Stimulated activated effector memory CD8-positive, alpha-beta T cell treated with anti-CD3 and anti-CD28 coated beads, Interleukin-12 subunit alpha, Interleukin-12 subunit beta, amount 100 ng/mL, for 72 hours (primary cell): ENCODE data around the gene VPS51.

Source experiments
- ATAC-seq: fragments of 150-1000 bp; cut with Tn5 transposase; 2 replicates; pipeline ENCODE4 v1.10.0; 2021
- DNase-seq, 2 donors: peaks; one replicate each; pipeline ENCODE4 v3.0.0; 2021 to 2022; ENCODE audit warnings: low spot score in 2 of 2
- H3K27ac Mint-ChIP-seq: one replicate; pipeline ENCODE4 v1.8.0; 2022; ENCODE audit warnings: mild to moderate bottlenecking, mixed read lengths
- H3K36me3 Mint-ChIP-seq: one replicate; pipeline ENCODE4 v1.8.0; 2022; ENCODE audit warnings: mild to moderate bottlenecking, mixed read lengths
- H3K4me1 Mint-ChIP-seq: one replicate; pipeline ENCODE4 v1.8.0; 2022; ENCODE audit warnings: mixed read lengths
- H3K4me3 Mint-ChIP-seq: one replicate; pipeline ENCODE4 v1.8.0; 2022; ENCODE audit warnings: mild to moderate bottlenecking, mixed read lengths
- H3K9me3 Mint-ChIP-seq: one replicate; pipeline ENCODE4 v1.8.0; 2022; ENCODE audit warnings: mixed read lengths

The VPS51 gene

DNA sequence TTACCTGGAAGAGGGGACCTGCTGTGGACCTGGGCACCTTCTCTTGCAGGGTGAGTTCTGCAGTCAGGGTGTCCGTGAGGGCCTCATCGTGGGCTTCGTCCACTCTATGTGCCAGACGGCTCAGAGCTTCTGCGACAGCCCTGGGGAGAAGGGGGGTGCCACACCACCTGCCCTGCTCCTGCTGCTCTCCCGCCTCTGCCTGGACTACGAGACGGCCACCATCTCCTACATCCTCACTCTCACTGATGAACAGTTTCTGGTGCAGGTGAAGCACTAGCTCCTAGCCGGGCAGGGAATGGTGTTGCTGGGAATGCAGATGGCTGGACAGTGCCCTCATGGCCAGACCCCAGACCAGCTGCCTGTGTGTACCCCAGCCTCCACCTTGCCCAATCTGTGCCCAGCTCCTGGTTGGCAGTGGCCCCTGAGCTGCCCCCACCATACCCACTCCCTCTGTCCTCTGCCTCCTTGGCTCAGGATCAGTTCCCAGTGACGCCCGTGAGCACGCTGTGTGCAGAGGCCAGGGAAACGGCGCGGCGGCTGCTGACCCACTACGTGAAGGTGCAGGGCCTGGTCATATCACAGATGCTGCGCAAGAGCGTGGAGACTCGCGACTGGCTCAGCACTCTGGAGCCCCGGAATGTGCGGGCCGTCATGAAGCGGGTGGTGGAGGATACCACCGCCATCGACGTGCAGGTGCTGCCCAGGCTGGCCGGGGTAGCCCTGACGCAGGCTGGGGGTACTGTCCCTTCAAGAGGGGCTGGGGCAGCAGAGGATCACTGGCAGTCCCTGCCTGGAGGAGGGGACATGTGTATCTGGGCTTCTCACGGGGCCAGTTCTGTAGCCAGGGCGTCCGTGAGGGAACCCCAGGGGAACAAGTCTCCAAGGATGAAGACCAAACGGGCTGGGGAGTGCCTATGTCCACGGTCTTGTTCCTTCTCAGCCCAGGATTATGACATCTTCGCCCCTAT, 13.5 kb downstream of the VPS51 start:
- ATAC-seq (no peak), DNase-seq (no peak)
- H3K4me1 Mint-ChIP-seq, result peaks cover 37% of the 10 kb centered on the region
- H3K27ac Mint-ChIP-seq, result peak overlapping the region; percentile 75
- H3K9me3 Mint-ChIP-seq, result no peaks in the 10 kb centered on the region
- H3K36me3 Mint-ChIP-seq, result peaks cover 67% of the 10 kb centered on the region
- no peak overlapping the region for H3K4me3 Mint-ChIP-seq

DNA sequence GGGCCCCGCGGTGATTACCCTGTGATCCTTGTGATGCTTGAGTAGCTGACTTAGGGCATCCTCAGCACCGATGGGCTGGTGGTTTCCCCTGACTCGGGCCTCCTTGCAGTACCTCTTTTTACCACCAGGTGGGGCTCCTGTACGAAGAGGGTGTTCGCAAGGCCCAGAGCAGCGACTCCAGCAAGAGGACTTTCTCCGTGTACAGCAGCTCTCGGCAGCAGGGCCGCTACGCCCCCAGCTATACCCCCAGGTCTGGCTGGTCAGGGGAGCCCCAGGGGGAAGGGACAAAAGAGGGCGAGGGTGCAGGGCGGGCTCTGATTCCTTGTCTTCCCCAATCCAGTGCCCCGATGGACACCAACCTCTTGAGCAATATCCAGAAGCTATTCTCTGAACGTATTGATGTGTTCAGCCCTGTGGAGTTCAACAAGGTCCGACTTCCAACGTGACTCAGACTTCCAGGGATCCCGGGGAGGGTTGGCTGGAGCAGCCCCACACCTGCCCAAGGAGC, 14.4 kb downstream of the VPS51 start:
- Mint-ChIP-seq H3K36me3 (peaks cover 63% of the 10 kb centered on the region), H3K9me3 (no peaks in the 10 kb centered on the region), H3K4me1 (peaks cover 40% of the 10 kb centered on the region), H3K27ac (peak overlapping the region; percentile 75), H3K4me3 (peak overlapping the region; percentile 11)
- ATAC-seq (peak; percentile 60), DNase-seq (peak; percentile 100)

DNA sequence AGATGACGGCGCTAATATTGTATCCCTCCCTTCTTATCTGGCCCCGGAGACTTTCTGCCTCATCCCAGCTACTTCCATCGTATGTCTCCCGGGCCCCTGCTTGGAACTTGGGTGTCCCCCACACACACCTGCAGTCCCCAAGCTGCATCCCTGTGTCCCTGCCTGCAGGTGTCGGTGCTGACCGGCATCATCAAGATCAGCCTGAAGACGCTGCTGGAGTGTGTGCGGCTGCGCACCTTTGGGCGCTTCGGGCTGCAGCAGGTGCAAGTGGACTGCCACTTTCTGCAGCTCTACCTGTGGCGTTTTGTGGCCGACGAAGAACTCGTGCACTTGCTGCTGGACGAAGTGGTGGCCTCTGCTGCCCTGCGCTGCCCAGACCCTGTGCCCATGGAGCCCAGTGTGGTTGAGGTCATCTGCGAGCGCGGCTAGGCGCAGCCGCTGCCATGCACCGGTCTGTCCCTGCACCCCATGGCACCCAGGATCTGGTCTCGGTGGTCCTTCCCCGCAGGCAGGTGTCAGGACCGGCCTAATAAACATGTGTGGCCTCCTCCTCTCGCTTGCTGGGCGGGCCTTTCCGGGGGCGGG, 15.2 kb downstream of the VPS51 start:
- no peak for DNase-seq
- no peak for ATAC-seq
- Mint-ChIP-seq H3K4me1 (peaks cover 48% of the 10 kb centered on the region), H3K9me3 (no peaks in the 10 kb centered on the region), H3K36me3 (peaks cover 62% of the 10 kb centered on the region), H3K27ac (peak overlapping the region; percentile 95), H3K4me3 (peak overlapping the region; percentile 97)

DNA sequence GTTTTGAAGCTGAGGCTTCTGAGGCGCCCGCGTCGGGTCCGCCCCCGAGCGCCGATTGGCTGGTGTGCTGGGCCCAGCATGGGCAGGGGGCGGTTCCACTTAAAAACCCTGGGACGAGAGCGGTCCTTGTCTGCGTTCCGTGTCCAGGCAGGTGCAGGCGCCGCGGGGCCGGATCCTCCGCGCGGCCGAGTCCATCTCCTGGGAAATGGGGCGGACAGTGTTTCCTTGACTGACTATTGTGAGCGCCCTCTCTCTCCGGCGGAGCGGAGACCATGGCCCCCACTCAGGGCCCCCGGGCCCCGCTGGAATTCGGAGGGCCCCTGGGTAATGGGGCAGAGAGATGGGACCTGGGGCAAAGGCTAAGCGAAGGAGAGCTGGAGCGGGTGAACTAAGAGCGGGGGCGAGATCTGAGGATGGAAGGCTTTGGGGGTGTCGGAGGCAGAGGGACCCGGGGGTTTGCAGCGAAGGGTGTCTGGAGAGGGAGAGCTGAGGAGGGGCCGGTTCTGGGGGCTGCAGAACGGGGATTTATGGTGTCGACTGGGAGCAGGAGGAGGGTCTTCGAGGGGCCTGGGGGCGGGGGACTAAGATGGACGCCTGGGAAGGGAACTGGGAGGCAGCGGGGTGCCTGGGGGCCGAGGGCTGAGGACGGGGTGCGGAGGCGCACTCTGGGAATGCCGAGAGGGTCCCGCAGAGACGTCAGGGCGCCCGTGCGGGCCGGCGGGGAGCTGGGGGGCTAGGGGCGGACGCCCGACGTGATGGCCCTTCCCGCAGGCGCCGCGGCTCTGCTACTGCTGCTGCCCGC, 15.9 kb downstream of the VPS51 start, which contains the start of gene TM7SF2:
TM7SF2 (plus strand) TSS at position 129 of the 802 bp plus-strand sequence; CDS start at position 273, 144 bp downstream.
- H3K9me3 Mint-ChIP-seq, result no peaks in the 10 kb centered on the region
- peaks cover 48% of the 10 kb centered on the region for H3K4me1 Mint-ChIP-seq
- peak within 1 kb of the TSS; percentile 97 for H3K4me3 Mint-ChIP-seq
- DNase-seq (peak; percentile 81 to 92), ATAC-seq (peak; percentile 84)
- peak within 1 kb of the TSS; percentile 95 for H3K27ac Mint-ChIP-seq
- H3K36me3 Mint-ChIP-seq, result peaks cover 66% of the 10 kb centered on the region

DNA sequence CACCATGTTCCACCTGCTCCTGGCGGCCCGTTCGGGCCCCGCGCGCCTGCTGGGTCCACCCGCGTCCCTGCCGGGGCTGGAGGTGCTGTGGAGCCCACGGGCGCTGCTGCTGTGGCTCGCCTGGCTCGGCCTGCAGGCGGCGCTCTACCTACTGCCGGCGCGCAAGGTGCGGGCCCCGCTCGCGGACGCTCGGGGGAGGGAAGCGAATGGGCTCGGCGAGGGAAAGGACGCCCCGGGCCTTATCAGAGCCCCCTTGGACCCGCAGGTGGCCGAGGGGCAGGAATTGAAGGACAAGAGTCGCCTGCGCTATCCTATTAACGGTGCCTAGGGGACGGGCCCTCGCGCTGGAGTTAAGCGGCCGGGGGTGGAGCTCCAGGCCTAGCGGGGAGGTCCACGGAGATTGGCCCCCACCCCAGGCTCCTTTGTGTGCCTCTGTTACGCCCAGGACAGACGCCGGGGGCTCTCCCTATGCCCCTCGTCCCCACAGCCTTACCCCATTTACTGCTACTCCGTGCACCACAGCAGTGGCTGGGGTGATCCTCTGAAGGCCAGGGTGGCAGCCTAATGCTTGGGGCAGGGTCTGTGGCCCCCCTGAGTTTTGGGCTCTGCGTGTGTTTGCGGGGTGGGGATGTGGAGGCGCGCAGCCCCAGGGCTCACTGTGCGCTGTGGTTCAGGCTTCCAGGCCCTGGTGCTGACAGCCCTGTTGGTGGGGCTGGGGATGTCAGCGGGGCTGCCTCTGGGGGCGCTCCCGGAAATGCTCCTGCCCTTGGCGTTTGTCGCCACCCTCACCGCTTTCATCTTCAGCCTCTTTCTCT, 16.7 kb downstream of the VPS51 start:
- peaks cover 74% of the 10 kb centered on the region for H3K36me3 Mint-ChIP-seq
- ATAC-seq (peak; percentile 66), DNase-seq (peak; percentile 79 to 90)
- no peaks in the 10 kb centered on the region for H3K9me3 Mint-ChIP-seq
- H3K4me3 Mint-ChIP-seq, result peak overlapping the region; percentile 97
- peak overlapping the region; percentile 95 for H3K27ac Mint-ChIP-seq
- peaks cover 50% of the 10 kb centered on the region for H3K4me1 Mint-ChIP-seq

DNA sequence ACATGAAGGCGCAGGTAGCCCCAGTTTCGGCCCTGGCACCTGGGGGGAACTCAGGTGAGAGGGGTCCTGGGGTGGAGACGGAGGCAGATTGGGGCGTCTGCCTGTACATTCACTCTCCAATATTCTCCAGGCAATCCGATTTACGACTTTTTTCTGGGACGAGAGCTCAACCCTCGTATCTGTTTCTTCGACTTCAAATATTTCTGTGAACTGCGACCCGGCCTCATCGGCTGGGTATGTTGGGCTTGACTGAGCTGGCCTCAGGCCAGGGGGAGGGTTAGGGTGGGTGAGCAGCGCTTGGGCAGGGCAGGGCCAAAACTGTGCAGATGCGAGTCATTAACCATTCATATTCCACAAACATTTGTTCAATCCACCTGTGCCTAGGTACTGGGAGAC, 17.3 kb downstream of the VPS51 start:
- Mint-ChIP-seq H3K4me3 (peak overlapping the region; percentile 97), H3K36me3 (peaks cover 81% of the 10 kb centered on the region), H3K9me3 (no peaks in the 10 kb centered on the region), H3K27ac (peak overlapping the region; percentile 95), H3K4me1 (peaks cover 56% of the 10 kb centered on the region)
- DNase-seq, result no peak
- no peak for ATAC-seq

DNA sequence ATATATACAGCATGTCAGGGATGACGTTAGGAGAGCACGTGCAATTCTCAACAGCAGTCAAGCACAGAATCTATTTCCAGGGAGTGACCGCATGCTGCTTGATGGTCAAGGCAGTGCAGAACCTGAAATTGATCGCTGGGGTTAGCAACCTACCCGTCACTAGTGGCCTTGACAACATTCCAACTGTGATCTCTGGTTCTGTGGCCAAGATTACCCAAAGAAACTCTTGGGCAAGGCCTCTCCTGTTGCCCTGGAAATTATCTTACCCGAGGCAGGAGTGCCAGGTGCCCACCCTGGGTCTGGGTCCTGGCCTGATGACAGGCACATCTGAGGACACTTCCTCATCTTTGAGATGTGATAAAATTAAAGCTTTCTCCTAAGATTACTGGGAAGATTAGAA, 17.8 kb downstream of the VPS51 start:
- Mint-ChIP-seq H3K4me1 (peaks cover 61% of the 10 kb centered on the region), H3K9me3 (no peaks in the 10 kb centered on the region), H3K4me3 (peak overlapping the region; percentile 97), H3K27ac (peak overlapping the region; percentile 95), H3K36me3 (peaks cover 84% of the 10 kb centered on the region)
- ATAC-seq (no peak), DNase-seq (no peak)

DNA sequence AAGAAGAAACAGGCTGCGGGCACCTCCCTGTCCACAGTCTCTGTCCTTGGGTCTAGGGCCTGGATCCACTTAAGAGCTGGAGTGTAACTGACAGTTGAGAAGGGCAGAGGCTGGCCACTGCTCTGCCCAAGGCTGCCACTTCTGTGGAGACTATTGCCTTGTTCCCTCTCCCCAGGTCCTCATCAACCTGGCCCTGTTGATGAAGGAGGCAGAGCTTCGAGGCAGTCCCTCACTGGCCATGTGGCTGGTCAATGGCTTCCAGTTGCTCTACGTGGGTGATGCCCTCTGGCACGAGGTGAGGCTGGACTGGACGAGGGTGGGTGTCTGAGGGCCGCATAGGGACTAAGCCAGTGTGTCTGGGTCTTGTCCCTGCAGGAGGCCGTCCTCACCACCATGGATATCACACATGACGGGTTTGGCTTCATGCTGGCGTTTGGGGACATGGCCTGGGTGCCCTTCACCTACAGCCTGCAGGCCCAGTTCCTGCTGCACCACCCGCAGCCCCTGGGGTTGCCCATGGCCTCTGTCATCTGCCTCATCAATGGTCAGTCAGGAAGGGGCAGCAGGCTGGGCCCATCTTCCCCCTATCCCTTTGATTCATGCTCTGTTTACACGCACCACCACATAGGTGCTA, 18.6 kb downstream of the VPS51 start:
- ATAC-seq, result no peak
- Mint-ChIP-seq H3K27ac (peak overlapping the region; percentile 95), H3K4me3 (peak overlapping the region; percentile 97), H3K4me1 (peaks cover 65% of the 10 kb centered on the region), H3K9me3 (no peaks in the 10 kb centered on the region), H3K36me3 (peaks cover 84% of the 10 kb centered on the region)
- no peak for DNase-seq

DNA sequence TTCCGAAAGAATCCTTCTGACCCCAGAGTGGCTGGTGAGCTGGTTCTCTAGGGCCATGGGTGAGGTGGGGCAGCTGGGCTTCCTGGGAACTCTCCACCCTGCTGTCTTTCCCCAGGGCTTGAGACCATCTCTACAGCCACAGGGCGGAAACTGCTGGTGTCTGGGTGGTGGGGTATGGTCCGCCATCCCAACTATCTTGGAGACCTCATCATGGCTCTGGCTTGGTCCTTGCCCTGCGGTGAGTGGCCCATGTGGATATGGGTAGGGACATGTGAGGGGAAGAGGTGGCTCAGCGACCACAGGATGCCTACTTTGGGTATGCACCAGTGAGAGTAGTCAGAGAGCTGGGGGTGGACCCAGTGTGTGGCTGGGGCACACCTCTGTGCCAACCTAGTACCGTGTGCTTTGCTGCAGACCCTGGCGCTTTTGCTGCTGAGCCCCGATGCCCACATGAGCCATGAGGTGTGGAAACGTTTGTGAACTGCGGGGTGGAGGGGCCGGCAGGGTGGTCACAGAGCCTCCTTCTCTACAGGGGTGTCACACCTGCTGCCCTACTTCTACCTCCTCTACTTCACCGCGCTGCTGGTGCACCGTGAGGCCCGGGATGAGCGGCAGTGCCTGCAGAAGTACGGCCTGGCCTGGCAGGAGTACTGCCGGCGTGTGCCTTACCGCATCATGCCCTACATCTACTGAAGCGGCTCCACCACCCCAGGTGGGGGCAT, 19.5 kb downstream of the VPS51 start:
- H3K27ac Mint-ChIP-seq, result peak overlapping the region; percentile 67
- H3K4me1 Mint-ChIP-seq, result peaks cover 65% of the 10 kb centered on the region
- H3K36me3 Mint-ChIP-seq, result peaks cover 84% of the 10 kb centered on the region
- H3K4me3 Mint-ChIP-seq, result peak overlapping the region; percentile 80
- DNase-seq, result no peak
- H3K9me3 Mint-ChIP-seq, result no peaks in the 10 kb centered on the region
- no peak for ATAC-seq

DNA sequence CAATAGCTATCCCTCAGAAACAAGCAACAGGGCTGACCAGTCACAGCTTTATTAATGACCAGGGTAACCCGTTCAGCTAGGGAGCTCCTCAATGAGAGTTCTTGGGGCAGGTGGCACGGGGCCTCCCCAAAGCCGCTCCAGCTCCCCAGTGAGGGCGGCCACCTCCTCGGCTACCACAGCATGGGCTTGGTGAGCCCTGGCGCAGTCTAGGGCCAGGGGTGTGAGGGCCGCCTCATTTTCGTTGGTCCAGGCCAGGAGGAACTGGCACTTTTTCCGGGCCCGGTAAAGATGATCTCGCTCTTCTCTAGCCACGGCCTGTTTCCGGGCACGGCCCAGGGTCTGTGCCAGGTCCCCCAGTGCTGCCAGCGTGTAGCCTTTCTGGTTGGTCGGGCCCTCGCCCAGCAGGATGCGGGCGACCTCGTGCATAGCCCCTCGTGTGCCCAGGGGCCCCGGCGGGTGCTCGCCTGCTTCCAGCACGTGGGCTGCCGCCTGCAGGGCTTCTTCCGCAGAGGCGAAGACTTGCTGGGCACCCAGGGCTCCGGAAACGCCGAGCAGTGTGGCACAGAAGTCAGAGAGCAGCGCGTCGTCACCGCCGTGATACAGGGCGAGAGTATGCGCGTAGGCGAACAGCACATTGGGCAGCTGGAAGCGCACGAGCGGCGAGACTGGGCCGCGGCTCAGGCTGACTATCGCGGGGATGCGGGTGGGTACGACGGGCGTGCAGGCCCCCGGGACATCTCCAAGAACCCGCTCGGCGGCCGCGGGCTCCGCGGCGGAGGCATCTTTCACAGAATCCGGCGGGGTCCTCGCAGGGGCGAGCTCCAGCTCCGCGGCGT, 20.6 kb downstream of the VPS51 start:
- Mint-ChIP-seq H3K9me3 (no peaks in the 10 kb centered on the region), H3K4me3 (peak overlapping the region; percentile 80), H3K36me3 (peaks cover 84% of the 10 kb centered on the region), H3K27ac (peak overlapping the region; percentile 93), H3K4me1 (peaks cover 65% of the 10 kb centered on the region)
- peak; percentile 52 for ATAC-seq
- DNase-seq, result peak; percentile 44 to 76

DNA sequence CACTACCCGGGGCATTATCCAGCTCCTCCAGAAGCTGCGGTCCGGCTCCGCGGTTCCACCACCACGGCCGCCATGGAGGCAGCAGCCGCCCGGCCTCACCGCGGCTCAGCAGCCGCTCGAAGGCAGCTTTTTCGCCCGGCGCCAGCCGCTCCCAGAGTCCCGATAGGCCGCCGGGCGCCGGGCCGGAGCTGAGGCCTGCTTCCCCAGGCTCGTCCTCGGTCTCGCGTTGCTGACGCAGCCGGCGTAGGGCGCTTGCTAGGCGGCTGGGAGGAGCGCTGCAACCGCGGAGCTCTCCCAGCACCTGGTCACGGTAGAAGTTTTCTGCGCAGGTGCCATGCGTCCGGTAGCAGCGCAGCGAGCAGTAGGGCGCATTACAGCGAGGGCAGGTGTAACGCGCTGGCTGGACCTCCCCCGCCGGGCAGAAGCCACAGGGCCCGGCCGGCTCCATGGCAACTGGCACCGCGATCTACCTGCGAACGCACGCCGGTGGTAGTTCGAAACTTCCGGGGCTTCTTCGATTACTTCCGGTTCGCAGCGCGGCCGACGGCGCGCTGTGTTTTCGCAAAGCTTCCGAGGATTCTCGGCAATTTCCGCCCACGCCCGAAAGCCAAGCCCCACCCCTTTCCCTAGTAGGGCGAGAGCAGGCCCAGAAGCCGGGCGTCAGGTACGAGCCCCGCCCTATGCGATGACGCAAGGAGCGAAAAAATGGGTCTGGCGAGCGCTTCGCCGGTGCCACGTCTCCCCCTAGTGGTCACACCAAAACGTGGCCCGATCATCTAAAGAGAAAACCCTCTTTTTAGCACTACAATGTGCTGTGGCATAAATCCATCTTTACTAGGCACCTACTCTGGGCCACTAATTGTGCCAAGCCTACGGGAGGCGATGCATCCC, 21.4 kb downstream of the VPS51 start, which contains the start of gene ZNHIT2:
ZNHIT2 (minus strand) TSS at position 496 of the 891 bp plus-strand sequence; CDS start at position 448, 48 bp downstream.
- Mint-ChIP-seq H3K36me3 (peaks cover 86% of the 10 kb centered on the region), H3K9me3 (no peaks in the 10 kb centered on the region), H3K27ac (peak within 1 kb of the TSS; percentile 93), H3K4me1 (peaks cover 66% of the 10 kb centered on the region), H3K4me3 (peak within 1 kb of the TSS; percentile 80)
- ATAC-seq, result peak; percentile 72
- DNase-seq, result peak; percentile 99 to 100
